ENCODE measurements around the gene ZNF22.

The ZNF22 gene

DNA sequence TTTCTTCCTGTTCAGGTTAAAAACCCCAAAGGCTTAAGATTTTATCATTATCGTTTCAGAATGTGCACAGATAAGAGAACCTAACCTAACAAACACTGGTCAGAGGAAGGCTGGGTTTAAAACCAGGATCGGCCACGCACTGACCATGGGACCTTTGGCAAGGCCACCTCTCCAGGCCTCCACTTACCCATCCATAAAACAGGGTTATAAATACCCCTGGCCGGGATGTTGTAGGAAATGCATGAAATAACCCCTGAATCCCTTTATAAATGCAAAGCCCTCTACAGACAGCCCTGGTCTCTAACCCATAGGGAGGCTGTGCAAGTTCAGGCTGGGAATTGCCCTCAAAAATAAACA is 22.5 kb upstream of the ZNF22 start:
- DNase-seq, result no peak

DNA sequence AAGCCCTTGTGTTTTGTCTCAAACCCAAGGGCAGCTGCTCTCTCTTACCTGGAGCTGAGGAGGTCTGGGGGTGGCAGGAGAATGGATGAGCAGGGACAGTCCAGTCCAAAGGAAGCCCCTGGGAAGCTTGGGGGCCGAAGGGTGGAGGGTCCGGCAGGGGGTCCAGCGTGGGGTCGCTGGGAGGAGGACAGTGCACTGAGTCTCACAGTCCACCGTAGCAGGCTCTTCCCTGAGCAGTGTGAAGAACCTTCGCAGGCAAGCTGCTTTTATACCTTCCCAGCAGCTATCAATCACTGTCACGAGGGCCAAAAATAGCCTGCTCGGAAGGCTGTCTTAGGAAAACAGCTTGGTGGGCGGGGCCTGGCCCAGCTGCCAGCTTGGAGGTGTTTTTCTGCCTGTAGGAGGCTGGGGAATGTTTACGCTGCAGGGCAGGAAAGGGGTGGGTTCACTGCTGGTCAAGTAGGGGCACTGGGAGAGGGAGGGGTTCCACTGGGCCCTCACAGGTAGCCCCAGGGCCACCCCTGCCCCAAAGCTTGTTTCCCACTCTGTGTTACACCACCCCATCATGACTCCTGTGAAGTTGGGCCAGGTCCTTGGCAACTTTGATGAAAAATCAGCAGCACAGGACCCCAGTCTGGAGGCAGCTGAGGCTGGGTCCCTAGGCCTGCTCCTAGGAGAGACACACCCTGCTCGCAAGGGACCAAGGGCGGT is 22.0 kb upstream of the ZNF22 start, which contains the start of gene DEPP1:
Gene DEPP1 (minus strand): TSS at position 240 of the 711 bp plus-strand sequence. CDS start 779 bp downstream, outside the sequence.
- DNase-seq, result peak; percentile 94

DNA sequence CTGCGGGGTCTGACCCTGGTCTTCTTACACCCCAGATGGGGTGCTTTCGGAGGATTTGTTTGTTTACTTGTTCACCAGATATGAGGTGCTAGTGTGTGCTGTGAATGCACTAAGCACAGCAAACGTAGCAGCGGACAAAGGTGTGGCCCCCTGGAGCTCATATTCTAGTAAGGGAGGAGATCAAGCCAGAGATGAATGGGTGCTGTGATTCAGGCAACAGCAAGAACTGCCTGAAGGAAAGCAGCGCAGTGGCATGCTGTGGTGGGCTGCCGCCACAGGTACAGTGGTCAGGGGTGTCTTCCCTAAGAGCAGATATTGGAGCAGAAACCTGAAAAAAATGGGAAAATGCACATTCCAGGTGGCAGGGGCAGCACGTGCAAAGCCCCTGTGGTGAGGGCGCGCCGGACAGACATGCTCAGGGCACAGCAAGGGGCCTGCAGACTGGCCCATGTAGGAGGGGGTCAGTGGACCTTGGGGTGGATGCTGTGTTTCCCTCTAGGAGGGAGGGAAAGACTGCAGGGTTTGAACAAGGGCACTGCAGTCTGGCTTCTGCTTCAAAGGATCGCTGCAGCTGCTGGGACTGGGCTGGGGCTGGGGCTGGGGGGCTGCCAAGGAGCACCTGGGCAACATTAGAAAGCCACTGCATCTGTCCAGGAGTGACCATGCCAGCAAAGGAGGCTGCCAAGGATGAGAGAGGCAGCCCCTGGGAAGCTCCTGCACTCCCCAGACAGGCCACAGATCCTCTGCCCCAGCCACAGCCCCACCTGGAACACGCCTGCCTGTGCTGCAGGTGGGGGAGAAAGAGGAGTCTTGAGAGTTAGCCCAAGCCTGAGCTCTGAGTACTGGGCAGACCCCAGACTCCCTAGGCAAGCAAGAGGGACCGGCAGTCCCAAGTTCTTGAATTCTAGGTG is 21.2 kb upstream of the ZNF22 start:
- no peak for DNase-seq

DNA sequence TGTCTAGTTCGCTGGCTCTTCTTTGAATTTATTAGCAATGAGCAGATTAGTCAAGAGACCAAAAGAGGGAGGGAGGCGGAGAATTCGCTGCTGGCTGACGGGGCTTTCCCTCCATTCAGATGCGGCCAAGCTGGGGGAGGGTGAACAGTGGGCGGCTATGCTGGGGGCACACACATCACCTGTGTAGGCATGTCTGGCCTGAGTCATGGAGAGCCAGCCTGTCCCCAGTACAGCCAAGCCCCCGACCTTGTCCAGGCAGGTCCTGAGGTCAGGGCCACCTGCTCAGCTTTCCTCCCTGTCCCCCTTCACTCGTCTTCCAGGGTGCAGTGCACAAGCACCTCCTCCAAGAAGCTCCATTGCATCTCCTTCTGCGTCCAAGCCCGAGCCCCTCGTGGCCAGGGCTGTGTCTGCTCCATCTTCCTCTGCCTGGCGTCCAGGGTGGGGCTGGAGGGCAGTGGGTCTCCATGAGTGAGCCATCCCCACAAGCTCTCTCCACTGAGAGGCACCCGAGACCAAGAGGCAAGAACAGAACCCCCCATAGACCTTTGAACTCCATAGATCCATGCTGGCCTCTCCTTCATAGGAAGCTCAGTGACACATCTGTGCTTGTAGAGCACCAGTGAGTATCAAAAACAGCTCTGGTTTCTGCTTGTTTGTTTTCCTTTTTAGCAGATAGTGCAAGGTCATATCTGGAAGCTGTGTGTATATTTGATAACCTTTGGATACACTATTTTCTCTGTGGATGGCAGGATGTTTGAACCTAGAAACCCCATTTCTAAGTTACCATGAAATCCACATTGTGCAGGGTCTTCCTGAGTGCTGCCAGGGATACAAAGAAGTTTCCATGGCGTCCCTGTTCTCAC is 20.2 kb upstream of the ZNF22 start:
- DNase-seq, result no peak

DNA sequence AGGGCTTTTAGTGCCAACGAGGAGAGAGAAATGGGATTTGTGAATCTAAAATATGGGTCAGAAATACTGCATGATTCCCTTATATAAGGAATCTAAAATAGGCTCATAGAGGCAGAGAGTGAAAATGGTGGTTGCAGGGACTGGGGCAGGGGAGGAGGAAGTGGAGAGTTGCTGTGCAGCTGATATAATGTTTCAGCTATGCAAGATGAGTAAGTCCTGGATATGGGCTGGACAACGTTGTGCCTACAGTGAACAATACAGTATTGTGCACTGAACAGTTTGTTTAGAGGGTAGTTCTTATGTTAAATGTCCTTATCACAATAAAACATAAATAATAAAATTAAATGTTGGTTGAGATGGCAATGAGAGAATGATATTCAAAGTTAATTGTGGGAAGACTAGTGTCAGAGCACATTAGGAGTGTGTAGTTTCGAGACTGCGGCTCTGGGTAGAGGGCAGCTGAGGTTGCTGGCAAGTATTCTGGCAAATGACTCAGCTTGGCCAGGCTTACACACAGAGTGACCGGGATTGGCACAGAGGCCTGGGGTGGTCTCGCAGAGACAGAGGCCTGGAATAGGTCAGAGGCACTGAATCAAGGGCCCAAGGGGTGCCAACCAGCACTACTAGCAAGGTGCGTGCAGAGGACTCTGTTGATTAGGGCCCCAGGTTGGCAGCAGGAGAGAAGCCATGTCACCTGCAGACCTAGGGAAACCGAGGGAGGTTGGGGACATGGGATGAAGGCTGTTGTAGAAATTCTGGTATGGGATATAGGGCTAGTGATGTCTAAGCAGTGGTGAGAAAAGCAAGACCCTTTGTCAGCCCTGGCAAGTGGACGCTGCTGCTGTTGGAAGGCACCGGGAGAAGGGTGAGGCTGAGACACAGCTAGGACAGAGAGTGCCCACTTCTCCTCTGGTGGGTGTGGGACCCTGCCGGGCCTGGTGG is 19.3 kb upstream of the ZNF22 start:
- DNase-seq, result peak; percentile 84

DNA sequence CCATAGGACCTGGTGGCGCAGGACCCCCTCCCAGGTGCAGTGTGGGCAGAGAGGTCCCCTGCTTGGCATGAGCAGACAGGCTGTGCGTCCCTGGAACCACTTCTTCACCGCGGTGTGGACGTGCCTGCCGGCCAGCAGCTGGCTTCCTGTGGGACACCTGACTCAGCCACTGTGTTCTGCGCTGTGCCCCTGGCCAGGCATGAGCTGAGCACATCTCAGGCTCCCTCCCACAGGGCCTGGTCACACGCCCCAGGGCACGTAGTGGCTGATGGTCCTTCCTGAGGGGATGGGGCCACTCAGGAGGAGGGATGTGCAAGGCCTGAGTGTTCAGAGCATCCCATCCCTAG is 18.6 kb upstream of the ZNF22 start:
- DNase-seq, result no peak

DNA sequence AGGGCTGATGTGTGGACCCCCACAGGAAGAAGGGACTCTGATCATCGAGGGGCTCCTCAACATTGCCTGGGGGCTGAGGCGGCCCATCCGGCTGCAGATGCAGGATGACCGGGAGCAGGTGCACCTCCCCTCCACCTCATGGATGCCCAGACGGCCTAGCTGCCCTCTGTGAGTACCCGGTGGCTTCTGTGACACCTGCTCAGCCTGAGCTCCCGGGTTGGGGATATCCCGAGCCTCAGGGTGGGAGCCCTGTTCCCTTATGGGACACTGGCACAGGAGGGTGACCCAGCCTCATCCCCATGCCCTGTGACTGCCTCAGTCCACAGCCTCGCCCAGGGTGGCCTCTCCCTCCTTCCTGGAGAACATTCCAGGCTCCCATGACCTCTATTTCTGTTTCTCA is 18.2 kb upstream of the ZNF22 start:
- no peak for DNase-seq

DNA sequence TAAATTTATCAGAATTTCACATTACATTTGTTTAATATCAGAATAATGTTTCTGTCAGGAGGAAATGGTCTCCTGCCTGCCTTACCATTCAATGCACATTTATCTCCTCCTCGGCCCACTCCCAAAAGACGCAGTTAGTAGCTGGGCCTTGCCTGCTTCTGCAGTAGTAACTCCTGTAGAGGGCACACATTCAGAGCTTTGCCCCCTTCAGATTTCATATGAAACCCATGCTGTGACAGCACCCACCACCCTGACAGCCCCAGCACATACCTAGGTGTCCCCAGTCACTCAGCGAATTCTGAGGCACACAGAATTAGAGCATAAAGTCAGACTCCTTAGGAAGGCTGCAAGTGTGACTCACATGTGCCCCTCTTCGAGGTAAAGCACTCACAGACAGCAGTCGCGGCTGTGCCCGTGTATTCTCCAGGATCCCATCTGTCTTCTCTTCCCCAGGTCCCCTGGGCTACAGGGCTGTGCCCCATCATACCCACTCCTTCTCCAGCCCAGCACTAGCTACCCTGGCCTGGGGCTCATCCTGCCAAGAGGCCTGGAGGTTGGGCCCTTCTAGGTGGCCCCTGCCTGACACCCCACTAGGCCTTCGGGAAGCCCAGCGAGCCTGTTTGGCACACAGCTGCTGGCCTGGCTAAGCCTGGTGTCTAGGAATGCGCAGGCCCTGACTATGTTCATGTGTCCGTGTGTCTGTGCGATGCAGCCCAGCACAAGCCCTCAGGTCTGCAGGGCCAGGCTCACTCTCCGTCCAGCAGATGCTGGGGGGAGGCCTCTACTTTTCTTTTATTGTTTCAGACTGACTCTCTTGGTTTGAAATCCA is 17.4 kb upstream of the ZNF22 start:
- DNase-seq, result no peak

DNA sequence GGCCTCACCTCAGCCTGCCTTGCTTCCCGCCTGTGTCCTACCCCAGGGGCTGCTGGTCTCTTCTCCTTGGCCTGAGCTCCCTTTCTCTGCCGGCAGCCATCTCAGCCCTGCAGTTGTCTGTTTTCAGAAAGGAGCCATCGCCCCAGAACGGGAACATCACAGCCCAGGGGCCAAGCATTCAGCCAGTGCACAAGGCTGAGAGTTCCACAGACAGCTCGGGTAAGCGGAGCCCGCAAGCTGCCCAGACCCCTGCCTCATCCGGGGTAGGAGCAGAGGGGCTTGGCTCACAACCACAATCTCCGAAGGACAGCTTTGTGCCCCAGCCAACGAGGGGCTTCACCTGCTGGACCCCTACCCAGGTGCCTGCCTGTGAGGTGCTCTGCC is 16.8 kb upstream of the ZNF22 start:
- DNase-seq, result no peak

DNA sequence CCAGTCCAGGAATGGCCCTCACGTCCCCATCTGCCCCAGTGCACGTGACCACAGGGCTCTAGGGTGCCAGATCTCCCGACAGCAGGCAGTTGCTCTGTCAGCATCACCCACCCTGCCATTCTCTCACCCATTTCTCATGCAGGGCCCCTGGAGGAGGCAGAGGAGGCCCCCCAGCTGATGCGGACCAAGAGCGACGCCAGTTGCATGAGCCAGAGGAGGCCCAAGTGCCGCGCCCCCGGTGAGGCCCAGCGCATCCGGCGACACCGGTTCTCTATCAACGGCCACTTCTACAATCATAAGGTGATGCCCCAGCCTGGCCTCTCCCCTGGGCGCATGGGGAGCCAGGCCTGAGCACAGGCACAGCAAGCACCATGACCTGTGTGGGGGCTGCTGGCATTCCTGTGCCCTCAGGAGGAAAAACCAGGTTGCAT is 16.0 kb upstream of the ZNF22 start:
- DNase-seq, result no peak

DNA sequence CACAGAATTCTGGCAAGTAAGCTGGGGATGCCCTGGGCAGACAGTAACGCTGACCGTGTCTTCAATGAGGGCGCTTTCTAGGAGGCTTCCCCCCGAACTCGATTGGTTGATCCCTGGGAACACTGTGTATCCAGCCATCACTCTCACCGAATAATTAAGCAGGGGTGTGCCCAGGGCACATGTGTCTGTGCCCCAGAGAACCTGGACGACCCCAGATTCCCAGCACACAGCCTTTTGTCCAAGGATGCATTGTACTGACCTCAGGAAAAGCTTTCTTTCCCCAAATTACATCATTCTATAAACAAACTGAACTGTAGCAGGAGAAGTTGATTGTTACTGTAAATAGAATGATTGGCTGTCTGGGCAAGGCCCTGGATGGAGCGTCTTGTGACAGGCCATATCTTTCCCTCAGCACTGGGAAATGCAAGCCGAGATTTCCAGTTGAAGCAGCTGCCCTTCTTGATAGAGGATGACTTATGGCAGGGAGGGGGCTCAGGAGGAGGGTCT is 15.5 kb upstream of the ZNF22 start:
- no peak for DNase-seq

DNA sequence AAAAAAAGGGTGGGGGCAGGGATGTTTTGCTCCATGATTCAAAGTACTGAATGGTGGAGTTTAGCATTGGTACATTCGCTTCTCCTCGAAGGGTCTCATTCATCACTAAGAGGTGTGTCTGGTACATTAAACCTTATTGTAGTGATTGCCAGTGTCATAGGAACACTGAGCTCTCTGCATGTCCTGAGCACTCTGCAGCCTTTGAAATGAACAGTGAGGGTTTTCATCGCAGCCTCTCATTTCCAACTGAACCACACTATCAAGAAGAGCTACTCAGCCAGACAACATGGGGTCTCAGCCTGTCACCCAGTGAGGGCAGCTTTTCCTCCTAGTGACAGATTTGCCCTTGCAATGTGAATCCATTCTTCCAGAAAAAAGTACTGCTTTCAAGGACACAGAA is 14.5 kb upstream of the ZNF22 start:
- no peak for DNase-seq

DNA sequence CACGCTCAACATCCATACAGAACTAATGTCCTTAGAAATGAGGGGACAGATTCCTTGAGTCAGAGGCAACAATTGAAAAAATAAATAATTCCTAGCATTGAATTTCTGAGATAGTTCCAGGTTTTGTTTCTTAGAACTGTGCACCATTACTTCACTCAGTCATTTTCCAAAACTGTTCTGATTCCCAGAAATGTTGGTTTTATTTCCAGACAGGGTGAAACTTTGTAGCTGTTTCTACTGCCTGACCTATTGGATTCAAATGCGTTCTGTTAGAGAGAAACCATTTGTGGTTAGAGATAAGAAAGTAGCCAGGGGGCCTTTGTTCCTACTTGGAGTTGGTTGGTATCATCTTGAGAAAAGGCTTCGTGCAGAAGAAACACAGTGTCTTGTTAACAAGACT is 14.1 kb upstream of the ZNF22 start:
- no peak for DNase-seq

DNA sequence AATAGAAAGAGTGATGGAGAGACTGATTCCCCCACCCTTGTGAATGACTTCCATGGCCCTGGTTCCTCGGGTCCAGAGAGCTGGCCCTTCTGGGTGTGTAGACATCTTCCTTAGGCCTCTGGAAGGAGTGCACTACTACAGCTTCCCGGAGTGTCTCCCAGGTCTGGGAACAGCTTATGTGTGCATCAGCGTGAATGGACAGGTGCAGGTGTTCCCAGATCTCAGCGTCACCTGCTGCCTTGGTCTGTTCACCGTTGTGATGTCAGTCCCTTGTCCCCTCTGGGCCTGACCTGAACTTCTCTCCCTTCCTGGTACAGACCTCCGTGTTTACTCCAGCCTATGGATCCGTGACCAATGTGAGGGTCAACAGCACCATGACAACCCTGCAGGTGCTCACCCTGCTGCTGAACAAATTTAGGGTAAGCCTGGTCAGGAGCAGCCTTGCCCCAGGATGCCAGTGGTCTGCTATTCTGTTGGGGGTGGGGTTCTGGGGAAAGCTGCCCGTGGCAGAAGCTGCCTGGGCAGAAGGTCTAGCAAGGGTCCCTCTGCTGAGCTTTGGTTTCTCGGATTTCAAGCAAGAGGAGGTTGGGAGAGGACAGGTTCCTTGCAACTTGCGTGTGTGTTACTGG is 11.7 kb upstream of the ZNF22 start:
- DNase-seq, result no peak

DNA sequence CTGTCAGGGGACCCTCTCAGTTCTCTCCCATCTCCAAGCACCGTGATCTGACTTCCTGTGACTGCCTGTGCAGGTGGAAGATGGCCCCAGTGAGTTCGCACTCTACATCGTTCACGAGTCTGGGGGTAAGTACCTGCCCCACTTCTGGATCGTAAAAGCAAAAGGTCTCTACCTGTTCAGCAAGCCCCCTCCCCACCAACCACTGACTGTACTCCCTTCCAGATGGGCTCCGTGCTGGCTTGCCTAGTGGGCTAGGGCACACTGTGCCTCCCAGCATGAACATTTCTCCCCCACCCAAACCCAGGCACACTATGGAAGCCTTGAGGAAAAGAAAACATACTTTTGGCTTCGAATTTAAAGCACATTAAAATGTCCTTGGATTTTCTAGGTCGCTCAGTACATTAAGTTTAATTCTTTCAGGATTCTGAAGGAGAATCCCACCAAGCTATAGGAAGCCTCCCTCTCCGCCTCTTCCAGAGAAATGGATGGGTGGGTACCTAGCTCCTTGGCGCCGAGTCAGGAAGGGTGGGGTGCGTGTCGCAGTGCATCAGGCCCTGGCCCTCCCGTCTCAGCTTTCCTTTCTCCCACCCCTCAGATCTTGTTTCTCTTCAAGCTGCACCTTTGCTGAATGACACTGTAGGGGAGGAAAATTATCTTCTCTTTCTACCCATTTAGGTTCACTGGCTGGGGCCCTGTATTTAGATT is 11.0 kb upstream of the ZNF22 start:
- no peak for DNase-seq

DNA sequence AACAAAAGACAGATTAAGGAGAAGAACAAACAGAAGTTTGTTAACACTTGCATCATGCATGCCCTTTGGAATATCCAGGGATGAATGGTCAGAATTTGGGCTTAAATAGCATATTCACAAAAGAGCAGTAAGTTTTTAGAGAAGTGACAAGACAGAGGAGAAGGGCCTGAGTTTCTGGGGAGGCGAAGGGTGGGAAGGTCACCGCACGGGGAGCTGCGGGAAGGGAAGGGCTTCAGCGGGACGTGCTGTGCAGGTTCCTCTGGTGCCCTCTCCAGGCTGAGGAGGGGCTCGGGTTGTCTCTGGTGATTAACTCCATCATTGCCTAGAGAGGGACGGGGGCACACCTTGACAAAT is 10.4 kb upstream of the ZNF22 start:
- no peak for DNase-seq

DNA sequence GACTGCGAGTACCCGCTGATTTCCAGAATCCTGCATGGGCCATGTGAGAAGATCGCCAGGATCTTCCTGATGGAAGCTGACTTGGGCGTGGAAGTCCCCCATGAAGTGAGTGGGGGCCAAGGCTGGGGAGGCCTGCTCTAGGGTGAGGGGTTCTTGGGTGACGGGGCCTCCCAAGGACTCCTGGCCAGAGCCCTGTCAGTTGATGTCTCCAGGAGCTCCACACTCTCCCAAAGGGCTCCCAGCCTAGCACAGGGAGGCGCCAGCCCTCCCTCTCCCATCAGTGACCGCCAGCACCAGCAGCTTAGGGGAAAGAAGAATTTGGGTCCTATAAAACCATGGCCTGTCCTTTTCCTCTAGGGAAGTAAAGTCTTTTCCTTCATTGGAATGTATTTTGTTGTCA is 9.8 kb upstream of the ZNF22 start:
- DNase-seq, result no peak

DNA sequence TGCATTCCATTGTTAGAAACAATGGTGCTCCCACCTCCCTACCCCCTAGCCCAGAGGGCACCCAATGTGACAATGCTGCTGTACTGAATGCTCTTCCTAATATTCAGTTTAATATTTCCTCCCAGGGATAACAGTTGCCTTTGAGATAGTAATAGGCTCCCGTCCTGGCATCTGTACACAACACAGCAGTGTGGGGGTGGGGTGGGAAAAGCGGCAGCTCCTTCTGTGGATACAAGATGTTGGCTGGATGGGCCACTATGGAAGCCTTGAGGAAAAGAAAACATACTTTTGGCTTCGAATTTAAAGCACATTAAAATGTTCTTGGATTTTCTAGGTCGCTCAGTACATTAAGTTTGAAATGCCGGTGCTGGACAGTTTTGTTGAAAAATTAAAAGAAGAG is 9.2 kb upstream of the ZNF22 start:
- DNase-seq, result no peak

DNA sequence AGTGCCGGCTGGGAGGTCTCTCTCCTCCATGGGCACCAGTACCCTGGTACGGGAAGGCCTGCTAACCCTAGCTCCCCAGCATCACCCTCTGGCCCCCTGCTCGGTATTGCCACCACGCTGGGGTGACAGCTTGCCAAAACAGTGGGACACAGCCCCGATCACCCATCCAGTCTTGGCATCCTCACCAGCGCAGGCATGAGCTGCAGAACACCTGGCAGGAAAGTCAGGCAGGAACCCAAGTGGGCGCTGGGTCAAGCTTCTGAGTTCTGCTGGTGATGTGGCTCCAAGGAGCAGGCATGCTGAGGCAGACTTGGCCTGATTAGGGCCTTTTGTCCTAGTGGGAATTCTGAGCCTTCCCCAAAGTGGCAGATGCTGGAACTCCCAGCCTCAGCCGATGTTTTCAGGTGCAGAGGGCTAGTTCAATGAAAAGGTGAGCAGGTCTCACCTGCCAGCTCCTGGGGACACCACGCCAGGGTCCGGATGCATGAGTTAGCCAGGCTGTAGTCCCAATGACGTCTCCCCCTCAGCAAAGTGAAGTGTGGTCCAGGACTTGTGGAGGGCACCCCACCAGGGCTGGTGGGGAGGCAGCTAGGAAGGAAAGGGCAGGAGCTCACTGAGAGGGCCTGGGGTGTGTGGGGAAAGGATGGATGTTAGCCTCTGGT is 8.5 kb upstream of the ZNF22 start:
- DNase-seq, result no peak
